Fibroblast of pulmonary artery (primary cell): ENCODE data around the gene SERPINB6.

Experiments used
- DNase-seq: peaks from one replicate; pipeline ENCODE4 v3.0.0-alpha.2; 2010; ENCODE audit warnings: low read depth
- H3K4me3 ChIP-seq: replicated peaks from 2 replicates; pipeline ENCODE4 v1.5.1; 2011; ENCODE audit warnings: low read depth, mild to moderate bottlenecking, control low read depth, low read length, moderate library complexity
- TF ChIP-seq, protein P1 (sequence below): IDR thresholded peaks from 2 replicates; pipeline ENCODE4 v1.5.1; 2011; ENCODE audit warnings: mild to moderate bottlenecking, control low read depth, low read length, inconsistent platforms; ENCODE audit errors: missing control alignments

Gene SERPINB6

DNA sequence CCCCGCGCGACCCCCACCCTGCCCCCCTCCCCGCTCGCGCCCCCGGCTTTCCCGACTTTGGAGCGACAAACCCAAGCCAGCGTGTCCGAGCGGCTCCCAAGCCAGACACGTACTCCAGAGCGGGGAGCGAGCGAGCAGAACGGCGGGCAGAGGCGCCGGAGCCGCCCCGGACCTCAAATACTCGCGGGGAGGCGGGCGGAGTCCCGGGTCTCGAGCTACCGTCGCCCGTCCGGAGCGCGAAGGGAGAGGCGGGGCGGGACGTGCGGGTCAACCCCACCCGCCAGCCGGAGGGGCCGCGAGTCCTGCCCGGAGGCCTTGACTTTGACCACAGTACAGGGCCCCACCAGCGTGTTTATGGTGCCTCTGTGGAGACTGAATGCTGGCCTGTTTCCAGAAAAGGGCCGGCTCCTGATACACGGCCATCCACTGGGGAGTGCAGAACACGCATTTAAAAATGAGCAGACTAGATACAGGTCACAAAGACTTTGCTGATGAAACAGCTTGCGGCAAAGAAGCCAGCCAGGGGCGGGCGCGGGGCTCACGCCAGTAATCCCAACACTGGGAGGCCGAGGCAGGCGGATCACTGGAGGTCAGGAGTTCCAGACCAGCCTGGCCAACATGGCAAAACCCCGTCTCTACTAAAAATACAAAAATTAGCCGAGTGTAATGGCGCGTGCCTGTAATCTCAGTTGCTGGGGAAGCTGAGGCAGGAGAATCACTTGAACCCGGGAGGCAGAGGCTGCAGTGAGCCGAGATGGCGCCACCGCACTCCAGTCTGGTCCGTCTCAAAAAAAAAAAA, at the start of gene SERPINB6:
Gene SERPINB6, minus strand, starts transcription at position 148 of the 799 bp plus-strand sequence. CDS start 12,235 bp downstream, outside the sequence.
- peak; percentile 78 for DNase-seq
- TF ChIP-seq, protein P1, sequence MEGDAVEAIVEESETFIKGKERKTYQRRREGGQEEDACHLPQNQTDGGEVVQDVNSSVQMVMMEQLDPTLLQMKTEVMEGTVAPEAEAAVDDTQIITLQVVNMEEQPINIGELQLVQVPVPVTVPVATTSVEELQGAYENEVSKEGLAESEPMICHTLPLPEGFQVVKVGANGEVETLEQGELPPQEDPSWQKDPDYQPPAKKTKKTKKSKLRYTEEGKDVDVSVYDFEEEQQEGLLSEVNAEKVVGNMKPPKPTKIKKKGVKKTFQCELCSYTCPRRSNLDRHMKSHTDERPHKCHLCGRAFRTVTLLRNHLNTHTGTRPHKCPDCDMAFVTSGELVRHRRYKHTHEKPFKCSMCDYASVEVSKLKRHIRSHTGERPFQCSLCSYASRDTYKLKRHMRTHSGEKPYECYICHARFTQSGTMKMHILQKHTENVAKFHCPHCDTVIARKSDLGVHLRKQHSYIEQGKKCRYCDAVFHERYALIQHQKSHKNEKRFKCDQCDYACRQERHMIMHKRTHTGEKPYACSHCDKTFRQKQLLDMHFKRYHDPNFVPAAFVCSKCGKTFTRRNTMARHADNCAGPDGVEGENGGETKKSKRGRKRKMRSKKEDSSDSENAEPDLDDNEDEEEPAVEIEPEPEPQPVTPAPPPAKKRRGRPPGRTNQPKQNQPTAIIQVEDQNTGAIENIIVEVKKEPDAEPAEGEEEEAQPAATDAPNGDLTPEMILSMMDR, result no peak
- H3K4me3 ChIP-seq, result peak within 1 kb of the TSS; percentile 63

DNA sequence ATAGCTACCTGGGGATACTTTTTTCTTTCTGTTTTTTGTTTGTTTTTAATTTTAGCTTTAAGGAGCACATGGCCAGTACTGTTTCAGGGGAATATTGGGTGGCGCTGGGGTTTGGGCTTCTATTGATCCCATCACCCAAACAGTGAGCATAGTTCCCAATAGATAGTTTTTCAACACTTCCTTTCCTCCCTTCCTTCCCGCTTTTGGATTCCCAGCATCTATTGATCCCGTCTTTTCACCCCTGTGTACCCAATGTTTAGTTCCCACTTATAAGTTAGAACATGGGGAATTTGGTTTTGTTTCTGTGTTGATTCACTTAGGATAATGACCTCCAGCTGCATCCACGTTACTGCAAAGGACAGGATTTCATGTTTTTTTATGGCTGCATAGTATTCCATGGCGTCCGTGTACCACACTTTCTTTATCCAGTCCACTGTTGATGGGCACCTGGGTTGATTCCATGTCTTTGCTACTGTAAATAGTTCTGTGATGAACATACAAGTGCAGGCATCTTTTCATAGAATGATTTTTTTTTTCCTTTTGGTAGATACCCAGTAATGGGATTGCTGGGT, 48.5 kb upstream of the SERPINB6 start:
- H3K4me3 ChIP-seq, result no peak overlapping the region

DNA sequence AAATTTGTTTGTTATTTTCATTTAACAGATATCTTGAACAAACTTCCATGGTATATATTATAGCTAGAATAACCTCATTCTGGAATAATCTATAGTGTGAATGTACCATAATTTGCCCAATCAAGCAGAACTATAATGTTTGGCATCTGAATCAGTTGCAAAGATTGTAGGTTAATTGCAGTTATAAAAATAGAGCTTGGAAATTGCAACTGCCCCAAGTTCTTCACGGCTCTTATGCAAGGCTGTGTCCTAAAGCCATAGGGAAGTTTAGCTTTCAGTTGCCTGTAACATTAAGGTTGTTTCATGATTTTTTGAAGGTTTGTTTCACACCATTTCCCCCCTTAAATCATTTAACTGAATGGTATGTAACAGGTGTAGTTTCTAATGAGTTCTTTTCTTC, 47.7 kb upstream of the SERPINB6 start:
- no peak for DNase-seq
- TF ChIP-seq, protein P1, result no peak
- H3K4me3 ChIP-seq, result no peak overlapping the region

More for the DNA sequence above, 48.5 kb upstream of the SERPINB6 start:
- no peak for DNase-seq
- TF ChIP-seq, protein P1, result no peak

DNA sequence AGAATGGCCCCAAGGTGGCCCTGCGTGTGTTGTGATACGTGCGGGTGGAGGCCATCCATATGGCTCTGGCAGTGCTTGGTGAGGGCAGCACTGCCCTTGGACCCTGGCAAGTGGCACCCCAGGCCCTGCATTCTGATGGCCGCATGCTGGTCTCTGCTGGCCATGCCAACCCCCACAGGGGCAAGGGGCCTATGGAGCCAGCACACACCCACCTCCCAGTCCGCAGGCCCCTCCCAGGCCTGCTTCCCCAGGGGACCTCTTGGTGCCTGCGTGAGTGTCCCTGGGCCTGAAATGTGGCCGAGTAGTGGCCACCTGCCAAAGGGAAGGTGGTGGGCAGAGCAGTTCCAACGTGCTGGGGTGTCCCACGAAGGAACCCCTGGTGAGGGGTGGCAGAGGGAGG, 45.9 kb upstream of the SERPINB6 start:
- no peak overlapping the region for H3K4me3 ChIP-seq
- no peak for DNase-seq
- TF ChIP-seq, protein P1, result no peak

DNA sequence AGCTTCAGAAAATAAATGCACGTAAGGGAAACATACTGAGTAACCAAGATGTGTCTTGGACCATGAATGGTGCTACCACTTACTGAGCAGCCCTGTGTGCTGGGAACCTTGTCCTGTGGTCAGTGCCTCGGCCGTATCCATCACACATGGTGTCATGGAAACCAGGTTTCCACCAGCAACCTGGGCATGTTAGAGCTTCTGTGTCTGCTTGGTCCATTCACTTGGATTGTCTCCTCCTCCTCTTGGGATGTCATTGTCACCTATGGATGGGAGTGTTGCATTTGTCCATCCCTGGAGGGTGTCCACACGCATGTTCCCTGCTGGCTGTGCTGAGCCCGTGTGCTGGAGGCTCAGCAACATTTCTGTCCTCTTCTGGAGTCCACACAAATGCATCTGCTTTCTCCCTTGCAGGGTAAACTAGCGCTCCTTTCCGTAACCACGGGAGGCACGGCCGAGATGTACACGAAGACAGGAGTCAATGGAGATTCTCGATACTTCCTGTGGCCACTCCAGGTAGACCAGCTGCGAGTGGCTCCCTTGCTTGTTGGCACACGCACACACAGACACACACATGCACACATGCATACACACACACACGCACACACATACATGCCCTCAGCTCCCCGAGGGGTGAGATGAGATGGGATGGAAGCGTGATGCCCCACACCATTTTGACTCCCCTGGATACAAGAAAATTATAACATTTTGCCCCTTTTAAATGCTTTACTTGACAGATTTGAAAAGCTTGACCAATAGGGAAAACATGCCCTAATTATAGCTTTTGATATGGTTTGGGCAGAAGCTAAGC, 45.3 kb upstream of the SERPINB6 start:
- TF ChIP-seq, protein P1, result no peak
- no peak overlapping the region for H3K4me3 ChIP-seq
- DNase-seq, result no peak

DNA sequence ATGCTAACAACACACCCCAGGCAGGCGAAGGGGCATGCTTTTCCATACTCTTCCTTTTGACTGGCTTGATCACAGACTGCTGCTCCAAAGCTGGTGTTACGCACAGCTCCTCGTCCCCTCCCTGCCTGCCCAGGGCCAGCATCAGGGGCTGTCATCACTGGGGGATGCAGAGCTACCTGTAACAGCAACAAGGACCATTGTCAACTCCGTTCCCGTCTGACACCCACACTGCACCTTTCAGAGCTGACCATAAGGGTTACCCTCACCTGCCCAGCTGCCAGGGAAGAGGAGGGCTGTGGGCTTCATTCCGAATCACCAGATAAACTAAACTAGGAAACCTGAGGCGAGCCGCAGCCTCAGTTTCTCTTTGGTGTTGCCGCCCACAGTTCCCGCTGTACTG, 43.8 kb upstream of the SERPINB6 start:
- no peak for DNase-seq
- TF ChIP-seq, protein P1, result no peak
- no peak overlapping the region for H3K4me3 ChIP-seq
